GM23248 (cell line): Measurements from ENCODE around the gene TMEM82. TPM values are rescaled to one million over a fixed set of nuclear protein-coding genes. Genes with fewer than 3 reads are reported as not detected.

Experiments used
- DNase-seq: peaks from one replicate; pipeline ENCODE4 v3.0.0-alpha.2; 2015
- H2AFZ ChIP-seq: fragments of 200-600 bp; sonication (generic); 2 replicates; pipeline ENCODE4 v1.6.1; 2016; ENCODE audit warnings: antibody characterized with exemption
- H3F3A ChIP-seq: fragments of 200-600 bp; sonication (generic); 2 replicates; pipeline ENCODE4 v1.6.1; 2016; ENCODE audit warnings: mild to moderate bottlenecking, antibody characterized with exemption, mixed run types; ENCODE audit not compliant: insufficient read depth
- H3K27ac ChIP-seq: fragments of 200-600 bp; sonication (generic); 2 replicates; pipeline ENCODE4 v1.5.1; 2016; ENCODE audit warnings: mild to moderate bottlenecking
- H3K27me3 ChIP-seq: fragments of 200-600 bp; sonication (generic); replicated peaks from 2 replicates; pipeline ENCODE4 v1.6.1; 2016; ENCODE audit warnings: mild to moderate bottlenecking; ENCODE audit not compliant: insufficient read depth
- H3K36me3 ChIP-seq: fragments of 200-600 bp; sonication (generic); 2 replicates; pipeline ENCODE4 v1.6.1; 2016; ENCODE audit warnings: low read depth, mild to moderate bottlenecking
- H3K4me1 ChIP-seq: fragments of 200-600 bp; sonication (generic); 2 replicates; pipeline ENCODE4 v1.6.1; 2016; ENCODE audit warnings: mild to moderate bottlenecking; ENCODE audit not compliant: insufficient read depth
- H3K4me2 ChIP-seq: fragments of 200-600 bp; sonication (generic); one replicate; pipeline ENCODE4 v1.6.1; 2016; ENCODE audit warnings: mild to moderate bottlenecking; ENCODE audit not compliant: unreplicated experiment
- H3K4me3 ChIP-seq: fragments of 200-600 bp; sonication (generic); 2 replicates; pipeline ENCODE4 v1.5.1; 2016; ENCODE audit warnings: mild to moderate bottlenecking
- H3K79me2 ChIP-seq: fragments of 200-600 bp; sonication (generic); 2 replicates; pipeline ENCODE4 v1.6.1; 2016; ENCODE audit warnings: mild to moderate bottlenecking; ENCODE audit not compliant: insufficient read depth
- H3K9ac ChIP-seq: fragments of 200-600 bp; sonication (generic); 2 replicates; pipeline ENCODE4 v1.6.1; 2016; ENCODE audit warnings: mild to moderate bottlenecking
- H3K9me2 ChIP-seq: fragments of 200-600 bp; sonication (generic); 2 replicates; pipeline ENCODE4 v1.6.1; 2016; ENCODE audit warnings: mixed run types, mild to moderate bottlenecking, moderate library complexity; ENCODE audit not compliant: insufficient read depth
- H3K9me3 ChIP-seq: fragments of 200-600 bp; sonication (generic); one replicate; pipeline ENCODE4 v1.6.1; 2017; ENCODE audit warnings: low read depth
- H4K20me1 ChIP-seq: fragments of 200-600 bp; sonication (generic); 2 replicates; pipeline ENCODE4 v1.6.0; 2016; ENCODE audit not compliant: insufficient read depth
- EZH2 ChIP-seq: fragments of 200-600 bp; sonication (generic); IDR thresholded peaks from 2 replicates; pipeline ENCODE4 v1.6.1; 2018; ENCODE audit warnings: antibody characterized with exemption, mild to moderate bottlenecking; ENCODE audit not compliant: insufficient read depth, poor library complexity, severe bottlenecking
- EZH2phosphoT487 ChIP-seq: fragments of 200-600 bp; sonication (generic); IDR thresholded peaks from 2 replicates; pipeline ENCODE4 v1.6.1; 2018; ENCODE audit warnings: antibody characterized with exemption, moderate library complexity, mild to moderate bottlenecking, low read depth; ENCODE audit not compliant: insufficient read depth
- WGBS, 2 experiments: methylation state at CpG; one replicate each; pipeline ENCODE4 v1.1.6; 2015 to 2017; ENCODE audit warnings: low lambda C conversion rate in 2 of 2, low coverage in 1 of 2; ENCODE audit errors: missing lambda C conversion rate in 2 of 2; 5-methylcytosine and 5-hydroxymethylcytosine counted together
- in situ Hi-C: fragments of 300-500 bp; cut with MboI; formaldehyde crosslinking; loops from 2 replicates; pipeline ENCODE4 v1.15.0; 2020
- polyA plus RNA-seq: library from polyadenylated mRNA; unstranded; fragments of >200 nt; fragmentation: Nextera tagmentation; extraction: Ambion mirVana; gene quantifications from 2 replicates; pipeline ENCODE4 v1.2.1, GENCODE V29; 2016
- total RNA-seq: library from RNA; depleted of rRNA; stranded (reverse); fragments of >200 nt; shearing (Covaris generic); gene quantifications from 2 replicates; pipeline ENCODE4 v1.2.3, GENCODE V29; 2014

TMEM82 gene
- total and polyA plus RNA-seq, 2 experiments from 2014 or later, result not detected

DNA sequence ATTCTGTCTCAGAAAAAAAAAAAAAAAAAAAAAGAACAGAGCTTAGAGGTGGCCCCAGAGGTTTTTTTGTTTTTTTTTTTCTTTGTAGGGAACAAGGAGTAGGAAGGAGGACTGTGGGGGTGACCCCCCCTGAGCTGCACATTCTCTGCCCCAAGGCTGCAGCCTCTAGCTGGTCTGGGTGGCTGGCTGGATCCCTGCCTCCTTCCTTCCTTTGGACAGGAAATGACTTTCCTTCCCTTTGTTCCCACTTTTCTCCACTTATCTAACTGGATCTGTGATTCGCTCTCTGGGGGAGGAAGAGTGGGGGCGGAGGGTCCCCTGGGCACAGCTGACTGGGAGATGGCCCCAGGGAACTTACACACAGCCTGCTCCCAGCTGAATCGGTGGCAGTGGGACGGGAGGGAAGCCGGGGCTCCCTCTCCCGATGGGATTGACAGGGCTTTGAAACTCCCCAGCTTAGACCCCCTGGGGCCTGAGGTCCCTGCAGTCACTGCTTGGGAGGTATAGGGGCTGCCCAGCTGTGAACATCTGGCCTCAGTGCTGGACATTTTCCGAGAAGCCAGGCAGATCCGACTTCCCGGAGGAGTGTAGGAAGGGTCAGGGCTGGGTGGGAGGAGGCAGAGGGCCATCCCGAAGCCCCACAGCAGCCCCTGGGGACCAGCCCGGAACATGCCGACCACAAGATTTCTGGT is 18.4 kb downstream of the TMEM82 start:
- peak; percentile 74 for DNase-seq
- H3F3A ChIP-seq, result peaks cover 5% of the 10 kb centered on the region
- H3K9me3 ChIP-seq, result no peaks in the 10 kb centered on the region
- no peaks in the 10 kb centered on the region for H3K27me3 ChIP-seq
- in situ Hi-C loops, result no loop called here
- H2AFZ ChIP-seq, result peak overlapping the region; percentile 1; the same call in 1 of the 2 replicates
- H3K4me2 ChIP-seq, result peak overlapping the region; percentile 67
- H3K79me2 ChIP-seq, result peaks cover 45% of the 10 kb centered on the region
- WGBS, 2 experiments, result 47 to 60% methylated on average over 9 to 12 of the region's 12 CpGs
- peak overlapping the region; percentile 77 for H3K4me3 ChIP-seq
- peak overlapping the region; percentile 37 for H3K9ac ChIP-seq
- no peak for TF ChIP-seq EZH2
- no peak for TF ChIP-seq EZH2phosphoT487
- no peaks in the 10 kb centered on the region for H3K9me2 ChIP-seq
- no peaks in the 10 kb centered on the region for H4K20me1 ChIP-seq
- peaks cover 23% of the 10 kb centered on the region for H3K4me1 ChIP-seq
- H3K27ac ChIP-seq, result peak overlapping the region; percentile 23
- H3K36me3 ChIP-seq, result no peaks in the 10 kb centered on the region

DNA sequence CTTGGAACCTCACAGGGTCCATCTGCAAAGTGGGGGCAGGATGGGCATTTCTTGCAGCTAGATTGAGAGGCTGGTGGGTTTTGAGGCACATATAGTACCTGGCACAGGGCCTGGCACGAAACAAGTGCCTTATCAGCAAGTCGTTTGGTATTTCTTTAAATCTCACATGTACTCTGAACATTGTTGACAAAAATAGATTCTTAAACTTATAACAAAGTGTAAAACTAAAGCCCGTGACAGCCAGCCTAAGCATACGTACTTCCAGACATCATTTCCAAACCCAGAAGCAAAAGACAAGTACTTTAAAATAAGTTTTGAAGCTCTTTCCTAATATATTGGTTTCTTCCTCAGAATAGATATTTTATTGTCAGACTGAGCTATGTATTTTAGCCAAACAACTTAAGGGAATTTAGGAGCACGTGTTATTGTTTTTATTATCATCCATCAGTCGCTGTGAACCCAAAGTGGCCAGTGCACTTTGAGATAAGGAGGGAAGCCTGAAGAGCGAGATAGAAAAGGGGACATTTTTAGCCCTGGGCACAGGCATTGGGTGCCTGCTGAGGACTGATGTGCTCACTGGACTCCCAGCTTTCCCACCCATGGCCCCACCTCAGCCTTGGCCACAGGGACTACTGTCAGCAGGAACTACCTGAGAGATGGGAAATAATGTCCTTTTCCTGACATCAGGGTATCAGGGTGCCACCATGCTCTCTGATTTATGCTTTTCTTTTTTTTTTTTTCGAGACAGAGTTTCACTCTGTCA is 19.2 kb downstream of the TMEM82 start:
- no peaks in the 10 kb centered on the region for H3K9me3 ChIP-seq
- H3F3A ChIP-seq, result peaks cover 5% of the 10 kb centered on the region
- no peak for DNase-seq
- WGBS, 2 experiments, result 93% methylated on average over 8 of the region's 8 CpGs
- no peak overlapping the region for H3K4me3 ChIP-seq
- no peak overlapping the region for H3K4me2 ChIP-seq
- in situ Hi-C loops, result no loop called here
- H2AFZ ChIP-seq, result no peak overlapping the region
- H3K36me3 ChIP-seq, result no peaks in the 10 kb centered on the region
- no peaks in the 10 kb centered on the region for H3K27me3 ChIP-seq
- H3K9ac ChIP-seq, result no peak overlapping the region
- H3K79me2 ChIP-seq, result peaks cover 45% of the 10 kb centered on the region
- H3K9me2 ChIP-seq, result no peaks in the 10 kb centered on the region
- no peaks in the 10 kb centered on the region for H4K20me1 ChIP-seq
- peaks cover 26% of the 10 kb centered on the region for H3K4me1 ChIP-seq
- TF ChIP-seq EZH2phosphoT487, result no peak
- TF ChIP-seq EZH2, result no peak
- H3K27ac ChIP-seq, result no peak overlapping the region

DNA sequence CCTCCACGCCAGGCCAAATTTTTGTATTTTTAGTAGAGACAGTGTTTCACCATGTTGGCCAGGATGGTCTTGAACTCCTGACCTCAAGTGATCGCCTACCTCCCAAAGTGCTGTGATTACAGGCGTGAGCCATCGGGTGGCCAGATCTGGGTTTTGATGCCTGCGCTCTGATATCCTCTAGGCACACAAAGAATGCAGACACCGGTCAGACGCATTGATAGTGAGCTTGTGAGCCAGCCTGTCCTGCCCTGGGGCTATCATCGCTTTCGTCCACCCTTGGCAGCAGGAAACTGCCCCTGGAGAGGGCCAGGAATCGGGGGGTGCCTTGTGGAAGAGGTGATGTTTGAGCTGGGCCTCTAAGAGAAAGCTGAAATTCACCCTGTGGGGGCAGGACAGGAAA is 20.2 kb downstream of the TMEM82 start:
- Histone ChIP-seq H3F3A (peaks cover 5% of the 10 kb centered on the region), H3K9me2 (no peaks in the 10 kb centered on the region), H3K9ac (no peak overlapping the region), H3K4me3 (no peak overlapping the region), H3K79me2 (peaks cover 45% of the 10 kb centered on the region), H3K4me2 (no peak overlapping the region), H3K4me1 (peaks cover 26% of the 10 kb centered on the region), H2AFZ (no peak overlapping the region), H3K9me3 (no peaks in the 10 kb centered on the region), H4K20me1 (no peaks in the 10 kb centered on the region), H3K27ac (no peak overlapping the region), H3K27me3 (no peaks in the 10 kb centered on the region), H3K36me3 (no peaks in the 10 kb centered on the region; the same call in 1 of the 2 replicates)
- no peak for DNase-seq
- 69 to 74% methylated on average over 10 of the region's 10 CpGs for WGBS, 2 experiments
- in situ Hi-C loops, result no loop called here
- TF ChIP-seq EZH2phosphoT487 (no peak), EZH2 (no peak)

DNA sequence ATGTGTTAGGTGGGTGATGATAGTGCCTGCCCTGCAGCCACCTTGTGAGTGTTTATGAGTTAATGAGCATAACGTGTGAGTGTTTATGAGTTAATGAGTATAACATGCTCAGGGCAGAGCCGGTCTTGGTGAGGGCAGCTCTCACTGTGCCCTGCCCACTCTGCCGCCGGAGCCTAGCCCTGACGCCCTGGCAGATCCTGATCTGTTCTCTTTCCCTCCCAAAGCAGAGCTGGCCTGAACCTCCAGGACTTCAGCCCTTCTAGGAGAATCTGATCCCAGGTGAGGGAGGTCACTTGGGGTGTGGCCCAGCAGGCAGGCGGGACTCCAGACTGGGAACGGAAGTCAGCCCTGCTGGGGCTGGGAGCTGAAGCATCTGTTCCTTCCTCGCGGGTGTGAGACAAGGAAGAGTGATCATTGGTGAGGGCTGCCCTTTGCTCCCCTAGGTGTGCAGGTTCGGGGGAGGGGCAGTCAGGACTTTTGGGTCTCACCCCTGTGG is 22.0 kb downstream of the TMEM82 start:
- no peak for DNase-seq
- no peak overlapping the region for H3K27ac ChIP-seq
- H3K4me3 ChIP-seq, result no peak overlapping the region
- H3K79me2 ChIP-seq, result peaks cover 40% of the 10 kb centered on the region
- no peak for TF ChIP-seq EZH2phosphoT487
- TF ChIP-seq EZH2, result no peak
- H2AFZ ChIP-seq, result no peak overlapping the region
- peaks cover 9% of the 10 kb centered on the region; the same call in 1 of the 2 replicates for H3K36me3 ChIP-seq
- no peak overlapping the region for H3K9ac ChIP-seq
- H3K9me3 ChIP-seq, result no peaks in the 10 kb centered on the region
- H4K20me1 ChIP-seq, result no peaks in the 10 kb centered on the region
- H3K9me2 ChIP-seq, result no peaks in the 10 kb centered on the region
- in situ Hi-C loops, result no loop called here
- H3K4me1 ChIP-seq, result peaks cover 21% of the 10 kb centered on the region
- WGBS, 2 experiments, result 46 to 51% methylated on average over 10 of the region's 10 CpGs
- no peak overlapping the region for H3K4me2 ChIP-seq
- peaks cover 5% of the 10 kb centered on the region; the same call in 1 of the 2 replicates for H3F3A ChIP-seq
- no peaks in the 10 kb centered on the region for H3K27me3 ChIP-seq
